ENCODE measurements around the gene ERICH4.

GRCh38 chr19:41449079-41449864, 6.3 kb downstream of the ERICH4 start:
- TF ChIP-seq CTCF (IDR thresholded peaks at IDR 0.05; ENCODE audit: insufficient read depth, low read depth, low read length) (peak; percentile 97), EZH2 (IDR thresholded peaks at IDR 0.05; ENCODE audit: insufficient read depth, low read length) (no peak)
